SK-N-SH treated with all-trans-retinoic acid at 6 μM for 48 hours (cell line): ENCODE measurements around the gene TTBK2.

Source experiments
- ATAC-seq: fragments of 200-7000 bp; cut with Tn5 transposase; 3 replicates; pipeline ENCODE4 v1.9.1; 2020; ENCODE audit warnings: mild to moderate bottlenecking, moderate library complexity
- ARNTL ChIP-seq: fragments of 450-650 bp; formaldehyde crosslinking; IDR thresholded peaks from 2 replicates; pipeline ENCODE4 v1.5.0; 2020; ENCODE audit warnings: low read depth, mild to moderate bottlenecking, moderate library complexity, borderline replicate concordance
- BACH2 ChIP-seq: fragments of 250-450 bp; sonication (Bioruptor Pico); IDR thresholded peaks from 2 replicates; pipeline ENCODE4 v1.9.0; 2021; ENCODE audit warnings: mild to moderate bottlenecking, borderline replicate concordance
- CSDC2 ChIP-seq: fragments of 250-450 bp; sonication (Bioruptor Pico); IDR thresholded peaks from 2 replicates; pipeline ENCODE4 v1.5.0; 2020; ENCODE audit warnings: mild to moderate bottlenecking, moderate library complexity
- ESRRG ChIP-seq: fragments of 250-450 bp; sonication (Bioruptor Pico); IDR thresholded peaks from 2 replicates; pipeline ENCODE4 v1.6.1; 2021; ENCODE audit warnings: mild to moderate bottlenecking
- GLIS3 ChIP-seq: fragments of 250-450 bp; sonication (Bioruptor Pico); IDR thresholded peaks from 2 replicates; pipeline ENCODE4 v1.5.0; 2020; ENCODE audit warnings: mild to moderate bottlenecking, moderate library complexity
- ISL1 ChIP-seq: fragments of 250-450 bp; sonication (Bioruptor Pico); IDR thresholded peaks from 2 replicates; pipeline ENCODE4 v2.1.2; 2022; ENCODE audit warnings: mild to moderate bottlenecking, moderate library complexity
- OSR1 ChIP-seq: fragments of 250-450 bp; sonication (Bioruptor Pico); IDR thresholded peaks from 2 replicates; pipeline ENCODE4 v1.8.0; 2022; ENCODE audit warnings: moderate library complexity, mild to moderate bottlenecking, inconsistent platforms
- PPARA ChIP-seq: fragments of 250-450 bp; sonication (Bioruptor Pico); IDR thresholded peaks from 2 replicates; pipeline ENCODE4 v1.5.0; 2020; ENCODE audit warnings: mild to moderate bottlenecking, borderline replicate concordance
- RARB ChIP-seq: fragments of 250-450 bp; sonication (Bioruptor Pico); IDR thresholded peaks from 2 replicates; pipeline ENCODE4 v1.8.0; 2021; ENCODE audit warnings: mild to moderate bottlenecking, moderate library complexity
- SNAI2 ChIP-seq: fragments of 250-450 bp; sonication (Bioruptor Pico); IDR thresholded peaks from 2 replicates; pipeline ENCODE4 v1.5.0; 2020; ENCODE audit warnings: mild to moderate bottlenecking, moderate library complexity
- TCF4 ChIP-seq: fragments of 250-450 bp; sonication (Bioruptor Pico); IDR thresholded peaks from 2 replicates; pipeline ENCODE4 v1.8.0; 2021; ENCODE audit warnings: mild to moderate bottlenecking, moderate library complexity, borderline replicate concordance
- ZFP3 ChIP-seq: fragments of 250-450 bp; sonication (Bioruptor Pico); IDR thresholded peaks from 2 replicates; pipeline ENCODE4 v1.5.0; 2020; ENCODE audit warnings: mild to moderate bottlenecking, moderate library complexity
- ZFP30 ChIP-seq: fragments of 450-650 bp; formaldehyde crosslinking; IDR thresholded peaks from 2 replicates; pipeline ENCODE4 v1.5.0; 2022; ENCODE audit warnings: mild to moderate bottlenecking, moderate library complexity
- ZNF565 ChIP-seq: fragments of 450-650 bp; formaldehyde crosslinking; conservative IDR thresholded peaks from 2 replicates; pipeline ENCODE4 v1.5.0; 2020; ENCODE audit warnings: low read depth, mild to moderate bottlenecking, moderate library complexity
- ZNF70 ChIP-seq: fragments of 450-650 bp; formaldehyde crosslinking; IDR thresholded peaks from 2 replicates; pipeline ENCODE4 v1.5.0; 2020; ENCODE audit warnings: mild to moderate bottlenecking, moderate library complexity
- ZNF8 ChIP-seq: fragments of 450-650 bp; formaldehyde crosslinking; IDR thresholded peaks from 2 replicates; pipeline ENCODE4 v1.5.0; 2020; ENCODE audit warnings: mild to moderate bottlenecking, moderate library complexity
- TF ChIP-seq, protein P1 (sequence below): fragments of 250-450 bp; sonication (Bioruptor Pico); IDR thresholded peaks from 2 replicates; pipeline ENCODE4 v1.5.0; 2020; ENCODE audit warnings: mild to moderate bottlenecking, moderate library complexity

The TTBK2 gene

DNA sequence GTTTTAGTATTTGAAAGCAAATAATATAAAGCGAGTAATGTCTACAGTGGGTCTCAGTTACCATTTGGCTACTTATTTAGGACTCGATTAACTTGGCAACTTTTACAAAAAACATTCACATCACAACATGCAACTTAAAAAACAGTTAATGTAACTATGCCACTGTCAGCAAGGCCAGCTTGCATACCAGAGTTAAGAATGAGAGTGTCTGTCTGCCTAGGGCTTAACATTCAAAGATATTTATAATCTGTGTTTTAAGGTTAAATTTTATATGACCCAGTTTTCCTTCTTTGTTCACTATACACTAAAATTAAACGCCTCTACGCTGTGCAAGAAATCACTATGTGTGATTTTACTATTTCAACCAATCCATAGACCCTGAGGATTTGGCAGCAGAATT, 178.4 kb downstream of the TTBK2 start:
- ATAC-seq: peak; percentile 58
- TF ChIP-seq ZFP30 (no peak), OSR1 (CRISPR knock-in tag) (no peak), PPARA (CRISPR knock-in tag) (no peak), SNAI2 (no peak)
- TF ChIP-seq, protein P1, sequence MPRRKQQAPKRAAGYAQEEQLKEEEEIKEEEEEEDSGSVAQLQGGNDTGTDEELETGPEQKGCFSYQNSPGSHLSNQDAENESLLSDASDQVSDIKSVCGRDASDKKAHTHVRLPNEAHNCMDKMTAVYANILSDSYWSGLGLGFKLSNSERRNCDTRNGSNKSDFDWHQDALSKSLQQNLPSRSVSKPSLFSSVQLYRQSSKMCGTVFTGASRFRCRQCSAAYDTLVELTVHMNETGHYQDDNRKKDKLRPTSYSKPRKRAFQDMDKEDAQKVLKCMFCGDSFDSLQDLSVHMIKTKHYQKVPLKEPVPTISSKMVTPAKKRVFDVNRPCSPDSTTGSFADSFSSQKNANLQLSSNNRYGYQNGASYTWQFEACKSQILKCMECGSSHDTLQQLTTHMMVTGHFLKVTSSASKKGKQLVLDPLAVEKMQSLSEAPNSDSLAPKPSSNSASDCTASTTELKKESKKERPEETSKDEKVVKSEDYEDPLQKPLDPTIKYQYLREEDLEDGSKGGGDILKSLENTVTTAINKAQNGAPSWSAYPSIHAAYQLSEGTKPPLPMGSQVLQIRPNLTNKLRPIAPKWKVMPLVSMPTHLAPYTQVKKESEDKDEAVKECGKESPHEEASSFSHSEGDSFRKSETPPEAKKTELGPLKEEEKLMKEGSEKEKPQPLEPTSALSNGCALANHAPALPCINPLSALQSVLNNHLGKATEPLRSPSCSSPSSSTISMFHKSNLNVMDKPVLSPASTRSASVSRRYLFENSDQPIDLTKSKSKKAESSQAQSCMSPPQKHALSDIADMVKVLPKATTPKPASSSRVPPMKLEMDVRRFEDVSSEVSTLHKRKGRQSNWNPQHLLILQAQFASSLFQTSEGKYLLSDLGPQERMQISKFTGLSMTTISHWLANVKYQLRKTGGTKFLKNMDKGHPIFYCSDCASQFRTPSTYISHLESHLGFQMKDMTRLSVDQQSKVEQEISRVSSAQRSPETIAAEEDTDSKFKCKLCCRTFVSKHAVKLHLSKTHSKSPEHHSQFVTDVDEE (CRISPR knock-in tag): no peak

DNA sequence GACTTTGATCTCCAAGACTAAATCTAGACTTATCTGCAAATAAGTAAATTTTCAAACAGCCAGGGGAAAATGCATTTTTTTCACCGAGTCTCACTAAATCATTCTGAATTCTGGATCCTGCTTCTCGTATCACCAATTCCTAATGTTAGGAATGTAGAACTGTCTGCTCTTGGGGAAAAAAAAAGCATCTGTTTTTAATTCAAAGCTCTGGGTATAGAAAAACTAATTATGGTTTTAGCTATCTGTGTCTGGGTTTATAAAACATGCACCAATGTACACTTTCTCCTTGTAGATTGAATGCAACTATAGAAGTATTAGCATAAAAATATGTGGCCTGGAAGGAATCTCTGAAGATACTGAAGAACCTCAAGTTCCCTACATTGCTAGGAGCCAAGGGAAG, 178.9 kb downstream of the TTBK2 start:
- peak; percentile 62 for ATAC-seq
- TF ChIP-seq TCF4 (CRISPR knock-in tag): peak; percentile 93
- TF ChIP-seq ESRRG: no peak
- peak; percentile 56 for TF ChIP-seq ISL1 (CRISPR knock-in tag)
- TF ChIP-seq, protein P1 (CRISPR knock-in tag): no peak
- TF ChIP-seq, all 23 proteins: peak for 2

DNA sequence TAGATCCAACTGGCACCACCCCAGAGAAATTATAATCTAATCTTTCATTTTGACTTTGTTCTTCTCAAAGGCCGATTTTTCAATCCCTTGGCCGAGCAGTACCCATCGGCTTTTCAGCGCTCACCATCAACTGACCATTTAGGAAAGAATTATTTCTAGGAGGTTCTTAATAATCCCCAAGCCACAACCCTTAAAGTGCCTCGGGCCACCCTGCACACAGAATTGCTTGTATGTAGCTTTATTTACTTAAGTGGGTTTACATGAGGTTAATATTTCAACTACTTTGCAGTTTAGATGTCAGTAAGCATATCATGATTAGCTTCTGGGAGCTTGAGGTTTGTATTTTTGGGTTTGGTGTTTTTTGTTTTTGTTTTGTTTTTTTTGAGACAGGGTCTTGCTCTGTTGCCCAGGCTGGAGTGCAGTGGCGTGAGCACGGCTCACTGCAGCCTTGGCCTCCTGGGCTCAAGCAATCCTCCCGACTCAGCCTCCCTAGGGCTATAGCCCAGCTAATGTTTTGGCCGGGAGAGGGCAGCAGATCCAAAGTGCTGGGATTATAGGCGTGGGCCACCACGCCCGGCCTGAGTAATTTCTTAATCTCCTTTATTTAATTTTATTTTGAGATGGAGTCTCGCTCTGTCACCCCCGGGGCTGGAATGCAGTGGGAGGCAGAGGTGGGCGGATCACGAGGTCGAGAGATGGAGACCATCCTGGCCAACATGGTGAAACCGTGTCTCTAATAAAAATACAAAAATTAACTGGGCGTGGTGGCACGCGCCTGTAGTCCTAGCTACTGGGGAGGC, 182.8 kb downstream of the TTBK2 start:
- TF ChIP-seq ZNF565 (CRISPR knock-in tag) (no peak), ESRRG (no peak)
- no peak for ATAC-seq

DNA sequence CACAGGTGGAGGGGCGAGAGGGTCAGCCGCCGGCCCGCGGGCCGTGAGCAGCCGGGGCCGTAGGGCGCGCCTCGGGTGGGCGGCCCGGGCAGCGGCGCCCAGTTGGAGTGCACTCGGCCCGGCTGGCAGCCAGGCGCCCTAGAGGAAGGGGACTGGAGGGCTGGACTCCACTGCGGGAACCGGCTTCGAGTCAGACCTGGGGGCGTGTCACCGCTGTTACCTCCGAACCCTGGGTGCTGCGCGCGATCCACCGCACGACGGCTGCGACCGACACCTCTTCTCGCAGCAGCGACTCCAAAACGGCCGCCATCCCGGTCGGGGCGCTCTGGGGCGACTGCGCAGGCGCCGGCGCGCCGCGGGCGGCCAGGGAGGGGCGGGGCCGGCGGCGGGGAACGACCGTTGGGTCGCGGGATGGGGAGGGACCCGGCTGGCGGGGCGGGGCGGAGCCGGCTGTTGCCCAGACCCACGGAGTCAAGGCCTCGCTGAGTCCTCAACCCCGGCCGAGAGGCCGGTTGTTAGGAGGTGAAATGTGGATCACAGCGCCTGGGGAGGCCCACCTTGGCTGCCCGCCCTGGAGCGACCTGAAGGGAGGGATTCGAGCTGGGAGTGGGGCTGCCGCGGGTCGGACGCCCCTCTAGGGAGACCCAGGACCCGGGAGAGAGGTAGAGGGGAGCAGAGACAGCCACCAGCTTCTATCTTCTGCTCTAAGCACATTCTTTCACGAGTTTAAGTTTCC, 183.6 kb downstream of the TTBK2 start, which contains the start of gene CDAN1:
Gene CDAN1 (minus strand): TSS at position 336 of the 736 bp plus-strand sequence. CDS start 26 bp downstream, at position 310.
- TF ChIP-seq ZNF70 (CRISPR knock-in tag) (peak; percentile 87), OSR1 (CRISPR knock-in tag) (no peak)
- peak; percentile 92 for ATAC-seq

DNA sequence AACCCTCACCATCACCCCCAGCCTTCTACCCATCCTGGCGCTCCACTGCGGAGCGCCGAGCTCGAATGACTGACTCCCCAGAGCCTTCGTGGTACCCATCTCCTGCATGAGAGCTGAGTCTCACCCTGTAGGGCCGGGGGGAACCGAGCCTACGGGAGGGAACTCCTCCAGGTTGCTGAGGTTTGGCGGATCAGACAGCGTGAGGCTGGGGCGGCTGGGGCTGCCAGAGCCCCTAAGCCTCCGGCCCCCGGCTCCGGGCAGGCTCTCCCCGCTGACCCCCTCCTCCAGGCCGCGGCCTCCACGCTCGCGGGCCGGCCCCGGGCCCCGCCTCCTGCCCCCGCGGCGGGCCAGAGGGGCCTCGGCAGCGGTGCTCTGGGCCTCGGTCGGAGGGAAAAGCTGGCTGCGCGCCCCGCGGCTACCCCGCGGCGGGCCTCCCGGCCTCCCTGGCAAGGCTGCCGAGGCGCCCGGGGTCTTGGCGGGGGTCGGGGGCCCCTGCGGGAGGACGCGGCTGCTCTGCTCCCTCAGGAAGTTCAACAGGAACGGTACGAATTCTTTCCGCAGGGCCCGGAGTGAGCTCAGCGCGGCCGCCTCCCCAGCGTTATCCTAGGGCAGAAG, 184.3 kb downstream of the TTBK2 start:
- ATAC-seq: peak; percentile 52
- TF ChIP-seq GLIS3: no peak
- TF ChIP-seq ESRRG: no peak
- no peak for TF ChIP-seq TCF4 (CRISPR knock-in tag)
- TF ChIP-seq RARB (CRISPR knock-in tag): no peak
- no peak for TF ChIP-seq ISL1 (CRISPR knock-in tag)
- TF ChIP-seq ZFP3: no peak
- no peak for TF ChIP-seq ARNTL (CRISPR knock-in tag)
- TF ChIP-seq SNAI2: no peak
- no peak for TF ChIP-seq BACH2 (CRISPR knock-in tag)
- no peak for TF ChIP-seq ZNF565 (CRISPR knock-in tag)
- TF ChIP-seq ZNF8 (CRISPR knock-in tag): no peak
- no peak for TF ChIP-seq CSDC2 (CRISPR knock-in tag)
- TF ChIP-seq, protein P1 (CRISPR knock-in tag): no peak
